AG08396 (cell line): ENCODE data around the gene SLC20A1.
"Not testable (repeated sequence)": the region's sequence is repeated elsewhere in the genome, so short reads cannot be mapped to it uniquely, and the experiment has no call there.

Experiments used
- DNase-seq: peaks from one replicate; pipeline ENCODE4 v3.0.0; 2012; ENCODE audit warnings: low spot score, mixed read lengths

SLC20A1 gene

DNA sequence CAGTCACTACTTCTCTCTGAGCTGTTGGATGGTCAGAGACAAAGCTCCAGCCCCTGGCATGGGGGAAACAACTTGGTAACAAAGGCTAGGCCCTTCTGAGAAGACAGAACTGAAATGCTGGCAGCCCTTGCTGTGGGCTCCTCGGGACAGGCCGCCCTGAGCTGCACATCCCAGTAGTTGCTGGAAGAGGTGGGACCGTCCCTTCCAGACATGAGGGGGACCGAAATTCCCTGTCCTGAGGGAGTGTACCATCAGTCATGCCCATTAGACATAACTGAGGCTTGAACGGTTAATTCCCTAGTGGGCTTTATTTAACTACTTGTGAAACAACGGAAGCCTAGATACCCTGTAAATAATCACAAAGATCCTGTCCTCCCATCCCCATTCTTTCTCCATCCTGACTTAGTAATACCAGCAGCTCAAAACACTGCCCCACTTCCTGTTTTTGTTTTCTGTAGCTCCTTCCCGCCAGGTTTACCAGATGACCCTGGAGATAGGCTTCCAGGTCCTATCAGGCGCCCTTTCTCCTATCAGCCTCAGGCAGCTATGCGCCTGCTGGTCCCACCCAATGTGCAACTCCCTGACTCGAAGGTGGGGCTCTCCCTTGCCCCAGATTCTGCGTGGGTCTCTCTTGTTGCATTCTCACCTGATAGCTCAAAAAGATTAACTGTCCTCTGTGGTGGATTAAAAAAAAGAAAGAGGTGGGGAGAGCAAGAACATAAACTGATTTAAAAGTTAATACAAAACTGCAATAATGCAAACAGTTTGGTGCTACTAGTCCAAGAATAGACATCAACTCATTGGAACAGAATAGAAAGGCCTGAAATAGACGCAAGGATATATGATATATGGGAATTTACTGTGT, 38.0 kb downstream of the SLC20A1 start:
- DNase-seq, result no peak

DNA sequence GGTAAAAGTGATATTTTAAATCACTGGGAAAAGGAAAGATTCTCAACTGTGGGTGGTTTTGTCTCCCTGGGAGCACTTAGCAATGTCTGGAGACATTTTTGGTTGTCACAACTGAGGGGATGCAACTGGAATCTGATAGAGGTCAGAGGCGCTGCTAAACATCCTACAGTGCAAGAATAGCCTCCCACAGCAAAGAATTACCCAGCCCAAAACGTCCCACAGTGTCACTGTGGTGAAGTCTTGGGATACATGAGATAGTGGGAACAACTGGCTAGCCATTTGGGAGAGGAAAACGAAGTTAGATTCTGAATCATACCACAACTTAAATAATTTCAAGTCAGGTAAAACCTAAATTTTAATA, 38.7 kb downstream of the SLC20A1 start:
- no peak for DNase-seq

DNA sequence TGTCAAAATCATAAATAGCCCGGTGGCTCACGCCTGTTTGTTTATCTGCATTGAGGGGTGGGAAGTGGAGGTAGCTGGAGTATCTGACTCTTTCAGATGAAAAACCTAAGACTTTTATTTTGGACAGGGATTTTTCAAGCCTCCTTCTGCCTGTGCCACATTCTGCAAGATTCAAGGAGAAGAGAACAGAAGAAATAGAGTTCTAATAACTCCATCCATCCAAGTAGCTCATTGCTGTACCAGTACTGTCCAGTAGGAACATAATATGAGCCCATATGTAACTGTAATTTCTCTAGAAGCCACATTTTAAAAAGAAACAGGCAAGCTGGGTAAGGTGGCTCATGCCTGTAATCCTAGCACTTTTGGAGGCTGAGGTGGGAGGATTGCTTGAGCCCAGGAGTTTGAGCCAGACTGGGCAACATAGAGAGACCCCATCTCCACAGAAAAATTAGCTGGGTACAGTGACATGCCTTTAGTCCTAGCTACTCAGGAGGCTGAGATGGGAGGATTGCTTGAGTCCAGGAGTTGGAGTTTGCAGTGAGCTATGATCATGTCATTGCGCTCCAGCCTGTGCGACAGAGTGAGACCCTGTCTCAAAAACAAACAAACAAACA, 39.6 kb downstream of the SLC20A1 start:
- no peak for DNase-seq

DNA sequence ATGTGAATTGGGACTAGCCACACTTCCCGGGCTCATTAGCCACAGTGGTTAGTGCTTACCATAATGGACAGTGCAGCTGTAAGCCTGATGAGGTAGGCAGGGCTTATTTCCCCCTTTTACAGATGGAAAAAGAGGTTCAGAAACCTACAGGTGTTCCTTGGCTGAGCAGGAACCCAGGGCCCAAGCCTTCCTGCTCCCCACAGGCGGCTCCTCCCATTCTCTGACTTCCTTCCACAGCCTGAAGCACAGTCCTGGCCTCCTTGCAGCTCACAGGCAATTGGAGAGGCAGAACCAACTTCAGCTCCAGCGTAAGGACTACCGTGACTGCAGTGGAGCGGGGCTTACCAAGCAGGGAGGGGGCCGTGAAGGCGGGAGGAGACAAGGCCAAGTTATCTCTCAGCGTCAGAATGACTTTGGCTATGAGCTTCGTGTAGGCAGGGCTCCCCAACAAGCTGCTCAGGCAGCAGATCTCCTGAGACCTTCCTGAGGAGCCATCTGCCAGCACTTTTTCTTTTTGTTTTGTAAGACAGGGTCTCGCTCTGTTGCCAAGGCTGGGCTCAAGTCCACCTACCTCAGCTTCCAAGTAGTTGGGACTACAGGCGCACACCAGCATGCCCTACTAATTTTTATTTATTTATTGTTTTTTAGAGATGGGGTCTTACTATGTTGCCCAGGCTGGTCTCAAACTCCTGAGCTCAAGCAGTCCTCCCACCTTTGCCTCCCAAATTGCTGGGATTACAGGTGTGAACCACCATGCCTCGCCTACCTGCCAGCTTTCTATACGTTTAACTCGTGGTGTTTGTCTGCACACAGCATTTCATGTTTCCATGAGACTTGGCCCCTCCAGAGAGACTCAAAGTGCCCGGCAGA, 40.8 kb downstream of the SLC20A1 start:
- no peak for DNase-seq

DNA sequence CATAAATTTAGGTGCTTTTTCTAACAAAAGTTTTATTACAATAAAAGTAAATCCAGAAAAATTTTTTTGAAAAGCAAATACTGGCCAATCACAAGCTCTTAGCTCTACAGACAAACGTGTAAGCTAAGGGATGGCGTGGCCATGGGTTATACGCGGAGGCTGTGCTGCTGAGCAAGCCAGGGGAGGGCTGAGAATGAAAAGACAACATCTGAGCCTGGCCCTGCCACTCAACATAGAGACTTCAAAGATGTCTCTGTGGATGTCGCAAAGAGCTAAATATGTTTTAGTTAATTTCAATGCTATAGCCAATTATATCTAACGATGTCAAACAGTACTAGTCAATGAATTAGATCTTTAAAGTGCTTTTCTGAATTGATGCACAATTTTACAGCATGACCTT, 41.8 kb downstream of the SLC20A1 start:
- DNase-seq, result no peak

DNA sequence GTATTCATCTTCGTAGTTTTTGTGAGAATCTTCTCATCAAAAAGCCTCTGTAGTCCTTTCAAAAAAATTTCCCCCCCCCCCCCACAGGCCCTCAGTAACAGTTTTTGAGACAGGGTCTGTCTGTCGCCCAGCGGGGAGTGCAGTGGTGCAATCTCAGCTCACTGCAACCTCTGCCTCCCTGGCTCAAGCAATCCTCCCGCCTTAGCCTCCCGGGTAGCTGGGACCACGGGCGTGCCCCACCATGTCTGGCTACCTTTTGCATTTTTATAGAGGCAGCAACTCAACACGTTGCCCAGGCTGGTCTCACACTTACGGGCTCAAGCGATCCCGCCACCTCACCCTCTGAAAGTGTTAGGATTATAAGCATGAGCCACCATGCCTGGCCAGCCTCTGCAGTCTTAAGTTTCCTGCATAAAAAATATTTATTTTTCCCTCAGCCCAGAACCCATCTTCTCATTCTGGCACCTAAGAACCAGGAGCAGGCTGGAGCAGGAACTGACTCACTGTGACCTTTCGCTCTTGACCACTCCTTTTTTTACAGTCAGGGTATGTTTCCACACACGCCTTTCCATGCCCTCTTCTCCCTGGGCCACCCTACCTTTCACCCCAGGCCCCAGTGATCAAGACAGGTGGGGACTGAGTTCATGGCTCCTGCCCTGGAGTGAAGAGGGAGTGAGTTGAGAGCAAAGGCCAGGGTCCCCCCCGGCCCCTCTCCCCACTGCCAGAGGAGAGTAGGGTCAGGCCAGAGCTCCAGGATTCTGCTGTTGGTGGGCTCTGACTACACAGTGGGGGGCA, 42.5 kb downstream of the SLC20A1 start:
- no peak for DNase-seq

DNA sequence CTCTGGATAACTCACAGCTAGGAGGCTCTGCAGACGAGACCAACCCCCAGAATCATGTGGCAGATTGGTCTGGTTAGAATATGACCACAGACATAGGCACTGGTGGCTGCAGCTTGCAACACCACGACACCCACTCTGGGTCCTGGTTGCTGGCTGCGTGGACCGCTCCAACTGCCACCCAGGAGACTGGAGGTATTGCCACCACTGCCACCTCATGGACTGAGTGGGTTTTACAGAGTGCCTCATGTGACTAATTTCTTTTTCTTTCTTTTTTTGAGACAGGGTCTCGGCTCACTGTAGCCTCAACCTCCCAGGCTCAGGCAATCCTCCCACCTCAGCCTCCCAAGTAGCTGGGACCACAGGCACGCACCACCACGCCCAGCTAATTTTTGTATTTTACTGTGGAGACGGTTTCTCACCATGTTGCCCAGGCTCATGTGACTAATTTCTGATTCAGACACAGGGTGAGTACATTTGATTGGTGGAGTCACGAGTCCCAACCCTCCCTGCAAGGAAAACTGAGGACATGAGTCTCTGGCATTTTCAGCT, 45.2 kb downstream of the SLC20A1 start:
- peak; percentile 39 for DNase-seq

DNA sequence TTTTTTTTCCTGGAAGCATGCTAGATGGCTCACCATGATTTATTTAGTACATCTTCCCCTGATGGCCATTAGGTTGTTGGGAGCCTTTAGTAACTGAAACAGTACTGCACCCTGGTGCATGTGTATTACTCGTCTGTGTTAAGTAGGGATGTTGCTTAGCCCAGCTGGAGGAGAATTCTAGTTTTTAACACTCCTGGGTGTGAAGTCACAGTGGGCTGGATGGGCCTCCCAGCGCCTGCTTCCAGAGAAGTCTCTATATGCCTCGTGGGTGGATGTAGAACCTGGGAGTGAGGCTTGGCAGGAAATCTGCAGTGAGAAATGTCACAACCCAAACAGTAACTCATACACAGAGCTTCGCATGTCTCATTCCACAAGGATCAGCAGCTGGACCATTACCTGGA, 46.1 kb downstream of the SLC20A1 start:
- no peak for DNase-seq

DNA sequence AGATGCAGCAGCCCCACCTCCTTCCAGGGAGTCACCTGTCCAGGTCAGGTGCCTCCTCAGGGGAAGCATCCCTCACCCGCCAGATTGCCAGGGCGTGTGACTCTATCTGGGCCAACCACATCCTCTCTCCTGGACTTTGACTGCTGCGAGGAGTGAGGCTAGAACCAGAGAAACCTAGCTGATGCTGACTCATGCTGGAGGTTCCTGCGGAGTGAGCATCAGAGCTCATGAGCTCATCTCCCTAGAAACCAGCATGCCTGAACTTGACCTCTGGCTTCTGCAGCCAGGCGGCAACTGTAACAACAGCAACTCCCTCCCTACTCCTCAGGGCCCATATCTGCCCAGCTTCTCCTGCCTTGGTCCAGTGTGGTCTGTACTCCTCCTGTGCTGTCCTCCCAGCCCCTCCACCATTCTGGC, 46.8 kb downstream of the SLC20A1 start:
- peak; percentile 90 for DNase-seq

DNA sequence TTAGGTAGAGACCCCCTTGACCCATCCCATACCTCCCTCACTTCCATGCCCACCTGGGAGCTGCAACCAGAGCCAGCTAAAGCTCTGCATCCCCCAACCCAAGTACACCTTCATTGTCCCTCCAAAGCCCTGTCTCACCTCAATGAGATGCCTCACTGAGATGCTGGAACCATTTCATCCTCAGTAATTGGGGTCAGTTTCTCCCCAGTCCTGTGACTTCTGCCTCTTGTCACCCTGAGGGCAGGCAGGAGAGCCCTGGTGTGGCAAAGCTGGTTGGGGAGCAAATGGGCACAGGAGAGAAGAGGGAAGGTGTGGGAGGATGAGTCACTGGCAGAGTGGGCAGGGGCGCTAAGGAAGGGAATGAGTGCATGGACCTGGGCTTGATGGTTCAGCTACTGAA, 47.2 kb downstream of the SLC20A1 start:
- DNase-seq, result no peak

DNA sequence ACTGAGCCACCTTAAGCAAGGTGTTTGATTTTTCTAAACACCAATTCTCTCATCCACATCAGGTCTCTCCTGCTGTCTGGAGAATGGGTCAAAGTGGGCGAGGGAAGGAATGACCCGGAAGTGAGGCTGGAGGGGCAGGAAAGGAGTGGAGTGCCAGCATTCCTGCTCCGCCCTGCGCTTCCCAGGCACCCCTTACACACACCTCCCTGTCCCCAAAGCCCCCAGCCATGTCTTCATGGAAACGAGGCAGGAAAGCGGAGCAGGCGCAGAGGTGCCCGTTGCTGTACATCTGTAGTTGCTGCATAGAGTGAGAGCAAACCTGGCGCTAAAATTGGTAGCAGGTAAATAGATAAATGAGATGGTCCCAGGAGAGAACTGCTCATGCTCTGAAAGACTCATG, 47.9 kb downstream of the SLC20A1 start:
- DNase-seq, result no peak

DNA sequence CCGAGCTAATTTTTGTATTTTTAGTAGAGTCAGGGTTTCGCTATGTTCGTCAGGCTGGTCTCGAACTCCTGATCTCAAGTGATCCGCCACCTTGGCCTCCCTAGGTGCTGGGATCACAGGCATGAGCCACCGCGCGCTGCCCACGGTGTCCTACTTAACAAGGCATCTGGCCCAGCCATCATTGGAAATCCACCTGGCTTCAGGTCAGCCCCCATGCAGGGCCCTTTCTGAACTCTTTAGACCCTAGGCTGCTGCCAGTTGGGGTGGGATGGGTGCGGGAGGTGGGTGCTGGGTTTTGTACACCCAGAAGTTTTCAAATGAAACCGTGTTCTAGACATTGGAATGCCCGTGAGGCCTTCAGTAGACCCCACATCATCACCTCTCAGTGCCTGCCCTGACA, 48.4 kb downstream of the SLC20A1 start:
- DNase-seq, result no peak

DNA sequence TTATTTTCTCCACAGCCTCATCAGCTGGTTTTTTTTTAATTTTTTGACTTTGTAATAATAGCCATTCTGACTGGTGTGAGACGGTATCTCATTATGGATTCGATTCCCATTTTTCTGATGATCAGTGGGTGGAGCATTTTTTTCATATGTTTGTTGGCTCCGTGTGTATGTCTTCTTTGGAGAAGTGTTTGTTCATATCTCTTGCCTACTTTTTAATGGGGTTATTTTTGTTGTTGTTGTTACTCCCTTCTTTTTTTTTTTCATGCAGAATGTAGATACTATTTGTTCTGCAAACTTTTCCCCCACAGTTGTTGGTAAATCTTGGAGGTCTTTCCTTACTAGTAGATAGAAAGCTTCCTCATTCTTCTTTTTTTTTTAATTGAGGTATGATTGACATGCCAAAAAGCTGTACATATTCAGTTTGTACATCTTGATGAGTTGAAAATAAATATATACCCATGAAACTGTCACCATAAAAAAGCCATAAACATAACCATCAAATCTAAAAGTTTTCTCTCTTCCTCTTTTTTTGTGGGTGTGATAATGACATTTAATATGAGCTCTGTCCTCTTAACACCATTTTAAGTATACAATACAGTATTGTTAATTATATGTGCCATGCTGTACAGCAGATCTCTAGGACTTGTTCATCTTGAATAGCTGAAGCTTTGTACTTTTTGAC, 53.2 kb downstream of the SLC20A1 start:
- DNase-seq, result no peak

DNA sequence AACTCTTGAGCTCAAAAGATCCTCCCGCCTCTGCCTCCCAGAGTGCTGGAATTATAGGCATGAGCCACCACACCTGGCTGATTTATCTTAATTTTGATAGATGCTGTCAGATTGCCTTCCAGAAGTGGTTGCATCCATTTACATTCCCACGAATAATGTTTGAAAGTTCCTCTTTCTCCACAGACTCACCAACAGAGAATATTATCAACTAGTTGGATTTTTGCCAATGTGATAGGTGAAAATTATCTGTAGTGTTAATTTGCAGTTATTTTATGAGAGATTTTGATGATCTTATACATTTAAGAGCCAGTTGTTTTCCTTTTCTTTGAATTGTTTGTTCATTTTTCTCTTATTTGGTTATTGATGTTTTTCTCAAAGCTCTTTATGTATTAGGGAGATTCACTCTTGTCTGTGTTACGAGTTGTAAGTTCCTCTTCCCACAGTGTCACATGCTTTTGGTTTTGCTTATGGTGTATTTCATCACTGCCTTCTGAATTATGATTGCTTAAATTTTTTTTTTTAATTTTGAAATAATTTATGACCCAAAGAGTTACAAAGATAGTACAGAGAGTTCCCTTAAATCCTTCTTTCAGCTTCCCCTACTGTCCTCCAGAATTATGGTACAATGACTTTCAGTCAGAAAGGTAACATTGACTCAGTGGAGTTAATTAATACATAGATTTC, 54.4 kb downstream of the SLC20A1 start:
- no peak for DNase-seq

DNA sequence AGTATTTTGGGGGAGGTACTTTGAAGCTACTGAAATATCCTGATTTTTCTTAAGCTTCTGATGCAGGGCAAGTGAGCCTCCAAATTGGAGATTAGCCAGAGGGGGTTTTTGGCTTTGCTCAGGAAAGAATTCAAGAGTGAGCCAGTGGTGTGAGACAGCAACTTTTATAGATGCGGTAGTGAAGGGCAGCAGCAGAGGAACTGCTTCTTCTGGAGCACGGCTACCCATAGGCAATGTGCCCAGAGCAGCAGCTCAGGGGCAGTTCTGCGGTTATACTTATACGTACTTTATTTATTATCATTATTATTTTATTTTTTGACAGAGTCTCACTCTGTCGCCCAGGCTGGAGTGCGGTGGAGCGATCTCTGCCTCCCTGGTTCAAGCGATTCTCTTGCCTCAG, 55.3 kb downstream of the SLC20A1 start:
- no peak for DNase-seq

DNA sequence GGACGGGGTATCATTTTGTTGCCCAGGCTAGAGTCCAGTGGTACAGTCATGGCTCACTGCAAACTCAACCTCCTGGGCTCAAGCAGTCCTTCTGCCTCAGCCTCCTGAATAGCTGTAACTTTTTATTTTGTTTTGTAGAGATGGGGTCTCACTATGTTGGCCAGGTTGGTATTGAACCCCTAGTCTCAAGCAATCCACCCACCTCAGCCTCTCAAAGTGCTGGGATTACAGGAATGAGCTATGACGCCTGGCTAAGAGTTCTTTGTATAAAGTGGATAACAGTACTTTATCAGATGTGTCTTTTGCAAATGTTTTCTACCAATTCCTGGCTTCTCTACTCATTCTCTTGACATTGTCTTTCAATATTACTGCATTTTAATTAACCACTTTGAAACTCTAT, 57.9 kb downstream of the SLC20A1 start:
- no peak for DNase-seq

DNA sequence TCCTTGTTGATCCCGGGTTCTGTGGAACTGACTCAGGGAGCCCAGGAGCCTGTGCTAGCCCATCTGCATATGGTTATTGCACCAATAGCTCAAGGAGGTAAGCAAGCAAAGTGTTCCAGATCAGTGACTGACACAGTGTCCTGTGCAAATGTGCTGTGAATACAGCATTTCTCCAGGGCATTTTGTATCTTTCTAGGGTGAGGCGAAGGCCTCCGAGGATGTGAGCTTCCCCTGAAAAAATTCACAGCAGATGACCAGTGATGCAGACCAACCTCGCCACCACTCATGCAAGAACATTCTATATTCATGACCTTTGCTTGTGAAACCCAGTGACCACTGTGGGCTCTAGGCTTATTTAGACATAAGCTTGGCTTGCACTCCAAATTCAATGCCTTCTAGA, 59.8 kb downstream of the SLC20A1 start:
- no peak for DNase-seq

DNA sequence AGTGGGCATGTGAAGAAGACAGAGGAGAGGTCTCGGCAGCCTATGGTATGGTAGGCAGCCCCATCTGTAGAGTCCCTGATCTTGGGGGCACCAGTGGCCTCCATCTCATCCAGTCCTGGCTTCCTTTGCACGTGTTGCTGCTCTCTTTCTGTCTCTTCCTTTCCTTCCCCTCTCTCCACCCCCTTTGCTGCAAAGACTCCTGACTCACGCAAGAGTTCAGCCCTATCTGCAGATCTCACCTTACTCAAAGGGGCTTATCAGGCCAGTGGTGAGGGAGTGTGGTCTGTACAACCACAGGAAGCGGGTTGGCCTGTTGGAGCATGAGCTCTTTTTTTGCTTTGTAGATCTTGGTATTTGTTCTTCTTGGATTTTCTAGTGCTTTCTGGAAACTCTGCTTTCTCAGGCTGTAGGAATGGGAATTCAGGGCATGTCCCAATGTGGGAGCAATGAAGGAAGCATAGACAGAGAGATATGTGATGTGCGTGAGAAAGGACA, 60.5 kb downstream of the SLC20A1 start:
- DNase-seq, result no peak

DNA sequence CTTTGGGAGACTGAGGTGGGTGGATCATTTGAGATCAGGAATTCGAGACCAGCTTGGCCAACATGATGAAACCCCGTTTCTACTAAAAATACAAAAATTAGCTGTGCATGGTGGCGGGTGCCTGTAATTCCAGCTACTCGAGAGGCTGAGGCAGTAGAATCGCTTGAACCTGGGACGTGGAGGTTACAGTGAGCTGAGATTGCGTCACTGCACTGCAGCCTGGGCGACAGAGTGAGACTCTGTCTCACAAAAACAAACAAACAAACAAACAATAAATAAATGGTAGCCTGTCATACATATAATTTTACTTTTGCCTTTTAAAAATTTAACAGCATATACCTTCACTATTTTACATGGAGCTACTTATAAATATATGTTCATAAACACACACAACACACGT, 61.2 kb downstream of the SLC20A1 start:
- DNase-seq, result not testable (repeated sequence)

DNA sequence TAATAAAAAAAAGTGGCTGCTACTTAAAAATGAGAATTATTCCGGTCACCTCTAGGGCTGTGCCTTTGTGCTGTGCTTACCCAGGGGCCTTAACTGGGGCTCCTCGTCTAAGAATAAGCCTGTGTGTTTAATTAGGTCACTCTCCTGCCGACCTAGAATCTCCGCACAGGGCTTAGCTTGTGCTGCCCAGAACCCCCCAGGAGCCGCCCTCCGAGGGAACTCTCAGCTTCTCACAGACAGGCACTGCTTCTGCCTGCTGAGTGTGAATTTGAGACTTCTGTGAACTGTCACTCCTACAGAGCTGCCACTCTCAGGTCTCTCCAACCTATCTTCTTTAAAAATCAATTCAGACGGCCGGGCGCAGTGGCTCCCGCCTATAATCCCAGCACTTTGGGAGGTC, 63.2 kb downstream of the SLC20A1 start:
- DNase-seq, result no peak
